ENCODE measurements around the gene SPOCD1.

GRCh38 chr1:31759298-31760023 is 56.4 kb downstream of the SPOCD1 start:
- TF ChIP-seq CTCF (IDR thresholded peaks at IDR 0.05) = no peak
- no peak for TF ChIP-seq REST (IDR thresholded peaks at IDR 0.05; ENCODE audit: insufficient read depth in 1 of 2, low read depth in 2 of 2, low read length in 1 of 2)
- TF ChIP-seq SIN3A (IDR thresholded peaks at IDR 0.05; ENCODE audit: borderline replicate concordance, insufficient read depth, low read depth, low read length) = no peak

All from Panc1 (cell line).